ENCODE measurements around the gene RASA3. TPM values are rescaled to one million over a fixed set of nuclear protein-coding genes. Genes with fewer than 3 reads are reported as not detected.

The RASA3 gene
- total RNA-seq, 1 donor from 2014 or later: 2.6 TPM

DNA sequence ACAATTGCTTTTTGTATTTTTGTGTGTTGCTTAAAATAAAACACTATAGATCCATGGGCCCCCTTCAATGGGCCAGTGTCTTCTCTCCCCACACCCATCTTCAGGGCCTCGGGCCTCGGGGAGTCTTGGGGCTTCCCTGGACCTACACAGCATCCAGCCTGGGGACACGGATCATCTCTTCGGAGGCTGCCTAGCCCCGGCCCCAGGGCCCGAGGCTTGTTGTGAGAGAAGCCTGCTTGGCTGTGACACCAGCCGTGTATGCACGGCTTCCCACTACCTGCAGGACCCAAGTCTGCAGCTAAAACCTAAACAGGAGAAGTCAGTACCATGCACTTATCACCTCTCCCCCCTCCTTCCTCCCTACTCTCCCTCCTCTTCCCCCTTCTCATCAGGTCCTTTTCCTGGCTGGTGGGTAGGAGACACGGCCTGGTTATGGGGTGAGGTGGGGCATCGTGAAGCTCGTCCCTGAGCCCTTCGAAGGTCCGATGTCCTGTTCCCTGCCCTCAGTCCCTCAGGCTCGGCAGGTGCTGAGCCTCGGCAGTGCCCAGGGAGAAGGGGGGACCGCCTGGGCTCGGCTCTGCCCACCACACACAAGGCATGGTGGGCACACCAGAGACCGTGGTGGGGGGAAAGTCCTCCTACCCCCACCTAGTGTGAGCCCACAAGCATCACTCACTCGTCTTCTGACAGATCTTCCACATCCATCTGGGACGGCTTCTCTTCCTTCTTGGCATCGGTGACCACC lies 168.0 kb downstream of the RASA3 start:
- Histone ChIP-seq H3K4me3 (ENCODE audit: low read depth, low read length) (no peak overlapping the region), H3K27me3 (ENCODE audit: control insufficient read depth, insufficient read depth, low read length) (peaks cover 4% of the 10 kb centered on the region), H3K36me3 (ENCODE audit: control insufficient read depth, insufficient read depth, low read length) (no peaks in the 10 kb centered on the region)
- no peak for FAIRE-seq
- no peak for DNase-seq (ENCODE audit: low read depth)
- TF ChIP-seq, protein P1, sequence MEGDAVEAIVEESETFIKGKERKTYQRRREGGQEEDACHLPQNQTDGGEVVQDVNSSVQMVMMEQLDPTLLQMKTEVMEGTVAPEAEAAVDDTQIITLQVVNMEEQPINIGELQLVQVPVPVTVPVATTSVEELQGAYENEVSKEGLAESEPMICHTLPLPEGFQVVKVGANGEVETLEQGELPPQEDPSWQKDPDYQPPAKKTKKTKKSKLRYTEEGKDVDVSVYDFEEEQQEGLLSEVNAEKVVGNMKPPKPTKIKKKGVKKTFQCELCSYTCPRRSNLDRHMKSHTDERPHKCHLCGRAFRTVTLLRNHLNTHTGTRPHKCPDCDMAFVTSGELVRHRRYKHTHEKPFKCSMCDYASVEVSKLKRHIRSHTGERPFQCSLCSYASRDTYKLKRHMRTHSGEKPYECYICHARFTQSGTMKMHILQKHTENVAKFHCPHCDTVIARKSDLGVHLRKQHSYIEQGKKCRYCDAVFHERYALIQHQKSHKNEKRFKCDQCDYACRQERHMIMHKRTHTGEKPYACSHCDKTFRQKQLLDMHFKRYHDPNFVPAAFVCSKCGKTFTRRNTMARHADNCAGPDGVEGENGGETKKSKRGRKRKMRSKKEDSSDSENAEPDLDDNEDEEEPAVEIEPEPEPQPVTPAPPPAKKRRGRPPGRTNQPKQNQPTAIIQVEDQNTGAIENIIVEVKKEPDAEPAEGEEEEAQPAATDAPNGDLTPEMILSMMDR (IDR thresholded peaks at IDR 0.05; ENCODE audit: insufficient read depth, low read length, severe bottlenecking): no peak

DNA sequence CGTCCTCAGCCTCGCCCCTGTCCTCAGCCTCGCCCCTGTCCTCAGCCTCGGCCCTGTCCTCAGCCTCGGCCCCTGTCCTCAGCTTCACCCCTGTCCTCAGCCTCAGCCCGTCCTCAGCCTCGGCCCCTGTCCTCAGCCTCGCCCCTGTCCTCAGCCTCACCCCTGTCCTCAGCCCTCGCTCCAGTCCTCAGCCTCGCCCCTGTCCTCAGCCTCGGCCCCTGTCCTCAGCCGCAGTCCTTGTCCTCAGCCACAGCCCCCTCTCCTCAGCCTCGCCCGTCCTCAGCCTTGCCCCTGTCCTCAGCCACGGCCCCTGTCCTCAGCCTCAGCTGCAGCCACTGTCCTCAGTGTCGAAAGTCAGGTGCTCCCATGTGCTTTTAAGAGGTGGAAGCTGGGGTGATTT lies 169.0 kb downstream of the RASA3 start:
- DNase-seq (ENCODE audit: low read depth): no peak
- TF ChIP-seq, protein P1 (IDR thresholded peaks at IDR 0.05; ENCODE audit: insufficient read depth, low read length, severe bottlenecking): no peak
- no peak overlapping the region for H3K4me3 ChIP-seq (ENCODE audit: low read depth, low read length)
- no peaks in the 10 kb centered on the region for H3K36me3 ChIP-seq (ENCODE audit: control insufficient read depth, insufficient read depth, low read length)
- peaks cover 4% of the 10 kb centered on the region for H3K27me3 ChIP-seq (ENCODE audit: control insufficient read depth, insufficient read depth, low read length)
- FAIRE-seq: no peak

DNA sequence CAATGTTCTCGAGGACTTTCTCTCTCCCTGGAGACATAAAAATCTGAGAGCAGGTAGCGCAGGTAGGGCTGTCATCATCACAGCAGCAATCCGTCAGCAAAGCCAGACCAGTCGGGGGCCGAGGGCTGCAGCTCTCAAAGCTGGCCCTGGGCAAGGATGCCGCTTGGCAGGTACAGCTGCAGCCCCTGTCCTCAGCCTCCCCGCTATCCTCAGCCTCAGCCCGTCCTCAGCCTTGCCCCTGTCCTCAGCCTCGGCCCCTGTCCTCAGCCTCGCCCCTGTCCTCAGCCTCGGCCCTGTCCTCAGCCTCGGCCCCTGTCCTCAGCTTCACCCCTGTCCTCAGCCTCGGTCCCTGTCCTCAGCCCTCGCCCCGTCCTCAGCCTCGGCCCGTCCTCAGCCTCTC lies 169.4 kb downstream of the RASA3 start:
- no peak for FAIRE-seq
- no peak for DNase-seq (ENCODE audit: low read depth)
- no peaks in the 10 kb centered on the region for H3K36me3 ChIP-seq (ENCODE audit: control insufficient read depth, insufficient read depth, low read length)
- peaks cover 4% of the 10 kb centered on the region for H3K27me3 ChIP-seq (ENCODE audit: control insufficient read depth, insufficient read depth, low read length)
- no peak overlapping the region for H3K4me3 ChIP-seq (ENCODE audit: low read depth, low read length)
- TF ChIP-seq, protein P1 (IDR thresholded peaks at IDR 0.05; ENCODE audit: insufficient read depth, low read length, severe bottlenecking): no peak

DNA sequence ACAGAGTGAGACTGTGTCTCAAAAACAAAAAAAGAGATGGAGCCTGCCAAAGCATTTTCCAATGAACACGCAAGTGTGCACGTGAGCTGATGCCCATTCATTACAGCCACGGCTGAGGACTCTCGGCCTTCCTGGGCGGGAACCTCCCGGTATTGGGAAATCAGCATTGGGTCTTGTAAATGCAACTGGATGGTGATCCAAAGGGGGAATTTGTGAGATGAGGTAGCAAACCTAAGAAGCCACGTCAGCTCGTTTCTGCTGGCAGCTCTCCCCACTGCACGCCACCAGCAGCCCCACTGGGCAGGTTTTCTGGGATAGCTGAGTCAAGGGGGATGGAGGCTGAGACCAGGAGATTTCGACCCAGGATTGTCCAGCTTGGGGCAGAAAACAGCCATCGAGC lies 170.0 kb downstream of the RASA3 start:
- Histone ChIP-seq H3K36me3 (ENCODE audit: control insufficient read depth, insufficient read depth, low read length) (no peaks in the 10 kb centered on the region), H3K27me3 (ENCODE audit: control insufficient read depth, insufficient read depth, low read length) (peaks cover 4% of the 10 kb centered on the region), H3K4me3 (ENCODE audit: low read depth, low read length) (no peak overlapping the region)
- DNase-seq (ENCODE audit: low read depth) (no peak), FAIRE-seq (no peak)
- TF ChIP-seq, protein P1 (IDR thresholded peaks at IDR 0.05; ENCODE audit: insufficient read depth, low read length, severe bottlenecking): no peak

DNA sequence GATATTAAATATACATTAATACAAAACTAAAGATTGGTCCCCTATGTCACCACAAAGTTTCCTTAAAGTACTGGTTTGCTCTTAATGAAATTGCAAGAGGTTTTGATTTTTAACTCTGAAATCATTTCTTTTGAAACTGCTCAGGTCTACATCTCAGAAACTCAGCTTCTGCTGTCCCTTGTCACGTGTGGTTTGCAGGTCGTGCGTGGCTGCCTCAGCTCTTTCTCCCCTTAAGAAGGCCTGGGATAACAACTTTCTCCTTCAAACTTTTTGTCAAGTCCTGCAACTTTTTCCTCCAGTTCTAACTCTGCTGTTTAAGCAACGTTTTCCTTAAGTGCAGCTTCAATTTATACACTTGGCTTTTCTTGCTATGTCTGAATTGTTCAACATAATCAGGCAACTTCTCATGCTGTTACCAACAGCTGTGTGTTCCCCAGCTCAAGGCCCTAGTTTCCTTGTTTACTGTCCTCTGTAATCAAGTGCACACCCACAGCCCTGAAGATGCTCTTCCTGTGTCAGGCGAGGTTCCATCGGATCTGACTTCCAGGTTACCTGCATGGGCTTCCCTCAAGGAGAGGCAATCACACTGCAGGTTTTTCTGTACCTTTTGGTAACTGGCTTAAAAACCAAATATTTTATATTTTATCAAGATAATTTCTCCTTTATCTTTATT lies 172.0 kb downstream of the RASA3 start:
- Histone ChIP-seq H3K27me3 (ENCODE audit: control insufficient read depth, insufficient read depth, low read length) (peaks cover 4% of the 10 kb centered on the region), H3K36me3 (ENCODE audit: control insufficient read depth, insufficient read depth, low read length) (no peaks in the 10 kb centered on the region), H3K4me3 (ENCODE audit: low read depth, low read length) (no peak overlapping the region)
- TF ChIP-seq, protein P1 (IDR thresholded peaks at IDR 0.05; ENCODE audit: insufficient read depth, low read length, severe bottlenecking): no peak
- FAIRE-seq: no peak
- no peak for DNase-seq (ENCODE audit: low read depth)

Data from bronchial epithelial cell (primary cell).